ENCODE data around the gene CRMP1. TPM values are rescaled to one million over a fixed set of nuclear protein-coding genes. Genes with fewer than 3 reads are reported as not detected.

CRMP1 gene
- total and polyA plus RNA-seq, 2 experiments from 2014 or later, result 1.3 TPM; not detected in 1

GRCh38 chr4:5885733-5886132, 7.2 kb downstream of the CRMP1 start:
- no peak overlapping the region for H3K9ac ChIP-seq
- H3K36me3 ChIP-seq (ENCODE audit: low read depth), result no peaks in the 10 kb centered on the region
- H3K4me2 ChIP-seq (ENCODE audit: unreplicated experiment), result no peak overlapping the region
- H3K9me3 ChIP-seq (ENCODE audit: low read depth), result no peaks in the 10 kb centered on the region
- H3K79me2 ChIP-seq (ENCODE audit: insufficient read depth), result no peaks in the 10 kb centered on the region
- in situ Hi-C loops (cut with MboI), result no loop called here
- TF ChIP-seq EZH2phosphoT487 (IDR thresholded peaks at IDR 0.05; ENCODE audit: insufficient read depth, low read depth), result no peak
- H3K4me3 ChIP-seq, result no peak overlapping the region
- H4K20me1 ChIP-seq (ENCODE audit: insufficient read depth), result no peaks in the 10 kb centered on the region
- peaks cover 39% of the 10 kb centered on the region for H3K27me3 ChIP-seq (replicated peaks; ENCODE audit: insufficient read depth)
- H2AFZ ChIP-seq, result no peak overlapping the region
- H3K9me2 ChIP-seq (ENCODE audit: insufficient read depth), result no peaks in the 10 kb centered on the region
- no peaks in the 10 kb centered on the region for H3K4me1 ChIP-seq (ENCODE audit: insufficient read depth)
- H3K27ac ChIP-seq, result no peak overlapping the region
- no peak for DNase-seq
- 24 to 38% methylated on average over 3 of the region's 3 CpGs for WGBS, 2 experiments (ENCODE audit: low coverage in 1 of 2, low lambda C conversion rate in 2 of 2, missing lambda C conversion rate in 2 of 2)
- no peaks in the 10 kb centered on the region for H3F3A ChIP-seq (ENCODE audit: insufficient read depth)

GRCh38 chr4:5884796-5885195, 8.1 kb downstream of the CRMP1 start:
- no peak overlapping the region for H2AFZ ChIP-seq
- peaks cover 31% of the 10 kb centered on the region for H3K27me3 ChIP-seq (replicated peaks; ENCODE audit: insufficient read depth)
- WGBS, 2 experiments (ENCODE audit: low coverage in 1 of 2, low lambda C conversion rate in 2 of 2, missing lambda C conversion rate in 2 of 2), result 59 to 60% methylated on average over 7 of the region's 7 CpGs
- TF ChIP-seq EZH2phosphoT487 (IDR thresholded peaks at IDR 0.05; ENCODE audit: insufficient read depth, low read depth) (no peak), EZH2 (IDR thresholded peaks at IDR 0.05; ENCODE audit: insufficient read depth, poor library complexity, severe bottlenecking) (no peak)
- H3K9me3 ChIP-seq (ENCODE audit: low read depth), result no peaks in the 10 kb centered on the region
- no peaks in the 10 kb centered on the region for H3K4me1 ChIP-seq (ENCODE audit: insufficient read depth)
- in situ Hi-C loops (cut with MboI), result no loop called here
- H3K9ac ChIP-seq, result no peak overlapping the region
- no peaks in the 10 kb centered on the region for H3K36me3 ChIP-seq (ENCODE audit: low read depth)
- no peaks in the 10 kb centered on the region for H4K20me1 ChIP-seq (ENCODE audit: insufficient read depth)
- no peak for DNase-seq
- H3K4me3 ChIP-seq, result no peak overlapping the region
- H3K79me2 ChIP-seq (ENCODE audit: insufficient read depth), result no peaks in the 10 kb centered on the region
- no peak overlapping the region for H3K27ac ChIP-seq
- no peaks in the 10 kb centered on the region for H3K9me2 ChIP-seq (ENCODE audit: insufficient read depth)
- H3K4me2 ChIP-seq (ENCODE audit: unreplicated experiment), result no peak overlapping the region
- no peaks in the 10 kb centered on the region for H3F3A ChIP-seq (ENCODE audit: insufficient read depth)

GRCh38 chr4:5883916-5884315, 9.0 kb downstream of the CRMP1 start:
- H3K4me1 ChIP-seq (ENCODE audit: insufficient read depth), result no peaks in the 10 kb centered on the region
- in situ Hi-C loops (cut with MboI), result no loop called here
- peaks cover 22% of the 10 kb centered on the region for H3K27me3 ChIP-seq (replicated peaks; ENCODE audit: insufficient read depth)
- H3K27ac ChIP-seq, result no peak overlapping the region
- TF ChIP-seq EZH2 (IDR thresholded peaks at IDR 0.05; ENCODE audit: insufficient read depth, poor library complexity, severe bottlenecking) (no peak), EZH2phosphoT487 (IDR thresholded peaks at IDR 0.05; ENCODE audit: insufficient read depth, low read depth) (no peak)
- H3K4me2 ChIP-seq (ENCODE audit: unreplicated experiment), result no peak overlapping the region
- H3K79me2 ChIP-seq (ENCODE audit: insufficient read depth), result no peaks in the 10 kb centered on the region
- no peak overlapping the region for H3K9ac ChIP-seq
- no peaks in the 10 kb centered on the region for H3F3A ChIP-seq (ENCODE audit: insufficient read depth)
- no peaks in the 10 kb centered on the region for H3K36me3 ChIP-seq (ENCODE audit: low read depth)
- DNase-seq, result peak; percentile 7
- WGBS, 2 experiments (ENCODE audit: low coverage in 1 of 2, low lambda C conversion rate in 2 of 2, missing lambda C conversion rate in 2 of 2), result 0 to 5% methylated on average over 1 of the region's 1 CpG
- no peak overlapping the region for H3K4me3 ChIP-seq
- H3K9me2 ChIP-seq (ENCODE audit: insufficient read depth), result no peaks in the 10 kb centered on the region
- H4K20me1 ChIP-seq (ENCODE audit: insufficient read depth), result no peaks in the 10 kb centered on the region
- H2AFZ ChIP-seq, result no peak overlapping the region
- H3K9me3 ChIP-seq (ENCODE audit: low read depth), result no peaks in the 10 kb centered on the region

- WGBS, 2 experiments (ENCODE audit: low coverage in 1 of 2, low lambda C conversion rate in 2 of 2, missing lambda C conversion rate in 2 of 2), result 52 to 53% methylated on average over 2 to 3 of the region's 3 CpGs
- Histone ChIP-seq H3F3A (ENCODE audit: insufficient read depth) (no peaks in the 10 kb centered on the region), H3K27ac (no peak overlapping the region), H3K4me2 (ENCODE audit: unreplicated experiment) (no peak overlapping the region), H2AFZ (no peak overlapping the region), H3K27me3 (replicated peaks; ENCODE audit: insufficient read depth) (peaks cover 16% of the 10 kb centered on the region), H3K79me2 (ENCODE audit: insufficient read depth) (no peaks in the 10 kb centered on the region), H3K9ac (no peak overlapping the region), H3K4me3 (no peak overlapping the region), H3K9me3 (ENCODE audit: low read depth) (no peaks in the 10 kb centered on the region), H3K36me3 (ENCODE audit: low read depth) (no peaks in the 10 kb centered on the region), H3K9me2 (ENCODE audit: insufficient read depth) (no peaks in the 10 kb centered on the region), H3K4me1 (ENCODE audit: insufficient read depth) (no peaks in the 10 kb centered on the region), H4K20me1 (ENCODE audit: insufficient read depth) (no peaks in the 10 kb centered on the region)
- in situ Hi-C loops (cut with MboI), result no loop called here
- TF ChIP-seq EZH2 (IDR thresholded peaks at IDR 0.05; ENCODE audit: insufficient read depth, poor library complexity, severe bottlenecking), result no peak
- no peak for TF ChIP-seq EZH2phosphoT487 (IDR thresholded peaks at IDR 0.05; ENCODE audit: insufficient read depth, low read depth)
- no peak for DNase-seq
Observed at GRCh38 chr4:5882947-5883346, 9.9 kb downstream of the CRMP1 start.

- no peaks in the 10 kb centered on the region for H3K9me2 ChIP-seq (ENCODE audit: insufficient read depth)
- in situ Hi-C loops (cut with MboI), result no loop called here
- no peak overlapping the region for H3K4me3 ChIP-seq
- no peaks in the 10 kb centered on the region for H3K79me2 ChIP-seq (ENCODE audit: insufficient read depth)
- peaks cover 7% of the 10 kb centered on the region for H3K27me3 ChIP-seq (replicated peaks; ENCODE audit: insufficient read depth)
- 2 to 9% methylated on average over 4 of the region's 4 CpGs for WGBS, 2 experiments (ENCODE audit: low coverage in 1 of 2, low lambda C conversion rate in 2 of 2, missing lambda C conversion rate in 2 of 2)
- H3K9ac ChIP-seq, result no peak overlapping the region
- no peak for DNase-seq
- no peak overlapping the region for H3K27ac ChIP-seq
- H3K9me3 ChIP-seq (ENCODE audit: low read depth), result no peaks in the 10 kb centered on the region
- H3F3A ChIP-seq (ENCODE audit: insufficient read depth), result no peaks in the 10 kb centered on the region
- H3K4me2 ChIP-seq (ENCODE audit: unreplicated experiment), result no peak overlapping the region
- TF ChIP-seq EZH2phosphoT487 (IDR thresholded peaks at IDR 0.05; ENCODE audit: insufficient read depth, low read depth), result no peak
- no peak for TF ChIP-seq EZH2 (IDR thresholded peaks at IDR 0.05; ENCODE audit: insufficient read depth, poor library complexity, severe bottlenecking)
- no peaks in the 10 kb centered on the region for H3K4me1 ChIP-seq (ENCODE audit: insufficient read depth)
- H2AFZ ChIP-seq, result no peak overlapping the region
- H4K20me1 ChIP-seq (ENCODE audit: insufficient read depth), result no peaks in the 10 kb centered on the region
- H3K36me3 ChIP-seq (ENCODE audit: low read depth), result no peaks in the 10 kb centered on the region
Observed at GRCh38 chr4:5881340-5881739, 11.5 kb downstream of the CRMP1 start.
